HepG2 (cell line): ENCODE results near the gene GPBAR1. TPM values are rescaled to one million over a fixed set of nuclear protein-coding genes. Genes with fewer than 3 reads are reported as not detected.

Source experiments
- MIXL1 ChIP-seq: IDR thresholded peaks from 2 replicates; pipeline ENCODE4 v1.6.1; 2016
- NR2F1 ChIP-seq, 2 experiments: fragments of 450-650 bp in 1 of 2; formaldehyde crosslinking in 1 of 2; IDR thresholded peaks; 2 replicates each; pipeline versions ENCODE4 v1.5.0 to v1.6.1; 2016 to 2020; ENCODE audit warnings: mild to moderate bottlenecking in 1 of 2, missing compliant biosample characterization in 1 of 2, missing genetic modification reagents in 1 of 2, moderate library complexity in 1 of 2
- PRDM4 ChIP-seq: sonication (generic); formaldehyde crosslinking; IDR thresholded peaks from 2 replicates; pipeline ENCODE4 v1.9.0; 2021; ENCODE audit warnings: missing genetic modification reagents, borderline replicate concordance
- SAP130 ChIP-seq: IDR thresholded peaks from 2 replicates; pipeline ENCODE4 v1.6.1; 2016; ENCODE audit warnings: low read depth
- SRSF9 ChIP-seq: fragments of 200-400 bp; formaldehyde crosslinking; IDR thresholded peaks from 2 replicates; pipeline ENCODE4 v1.6.1; 2018; ENCODE audit warnings: borderline replicate concordance, mild to moderate bottlenecking, low read depth, low read length; ENCODE audit not compliant: insufficient read depth, poor library complexity, severe bottlenecking
- ZBTB25 ChIP-seq: IDR thresholded peaks from 2 replicates; pipeline ENCODE4 v1.6.1; 2018; ENCODE audit warnings: missing genetic modification reagents
- ZBTB46 ChIP-seq: sonication (generic); formaldehyde crosslinking; IDR thresholded peaks from 2 replicates; pipeline ENCODE4 v1.4.0; 2020; ENCODE audit warnings: mild to moderate bottlenecking, missing genetic modification reagents, borderline replicate concordance
- ZNF253 ChIP-seq: sonication (generic); formaldehyde crosslinking; IDR thresholded peaks from 2 replicates; pipeline ENCODE4 v1.8.0; 2022; ENCODE audit warnings: mild to moderate bottlenecking, missing genetic modification reagents, borderline replicate concordance
- ZNF331 ChIP-seq: sonication (generic); formaldehyde crosslinking; IDR thresholded peaks from 2 replicates; pipeline ENCODE4 v1.4.0; 2020; ENCODE audit warnings: missing genetic modification reagents
- ZNF407 ChIP-seq: sonication (generic); formaldehyde crosslinking; IDR thresholded peaks from one replicate; pipeline ENCODE4 v1.5.1; 2020; ENCODE audit warnings: mild to moderate bottlenecking, missing genetic modification reagents; ENCODE audit errors: not compliant biosample characterization
- ZNF644 ChIP-seq: IDR thresholded peaks from 2 replicates; pipeline ENCODE4 v1.6.1; 2016; ENCODE audit warnings: low read depth
- ZNF83 ChIP-seq: sonication (generic); formaldehyde crosslinking; IDR thresholded peaks from 2 replicates; pipeline ENCODE4 v1.4.0; 2020; ENCODE audit warnings: missing genetic modification reagents, mild to moderate bottlenecking, borderline replicate concordance
- ZNF878 ChIP-seq: sonication (generic); formaldehyde crosslinking; IDR thresholded peaks from 2 replicates; pipeline ENCODE4 v1.8.1; 2023; ENCODE audit warnings: mild to moderate bottlenecking, missing genetic modification reagents, moderate library complexity
- ZSCAN20 ChIP-seq: sonication (generic); formaldehyde crosslinking; IDR thresholded peaks from 2 replicates; pipeline ENCODE4 v1.4.0; 2020; ENCODE audit warnings: missing genetic modification reagents, mild to moderate bottlenecking, borderline replicate concordance
- polyA plus RNA-seq, 8 experiments: library from polyadenylated mRNA; depleted of rRNA in 3 of 8; stranded (reverse) in 7 of 8; unstranded in 1 of 8; fragments of >200 nt; fragmentation: Illumina TruSeq in 4 of 8; extraction: Trizol in 4 of 8; gene quantifications; 2 replicates each; pipeline versions ENCODE4 v1.2.1 to v1.2.3, GENCODE V29; 2011 to 2016; ENCODE audit warnings: low read depth in 4 of 8, missing spikeins in 1 of 8, mixed read lengths in 1 of 8; ENCODE audit not compliant: insufficient read depth in 1 of 8
- total RNA-seq, 5 experiments: library from RNA; depleted of rRNA; stranded (reverse); fragments of >200 nt; fragmentation: Illumina TruSeq; extraction: Trizol; gene quantifications; 2 replicates each; pipeline ENCODE4 v1.2.3, GENCODE V29; 2016; ENCODE audit warnings: low read depth in 1 of 5

Gene GPBAR1
- total and polyA plus RNA-seq, 2 of the 13 experiments (the other 11 are each of a cell fraction or from before 2014, with no cell fraction given): 0.05 to 0.09 TPM

- TF ChIP-seq ZNF407 (CRISPR knock-in tag) (peak; percentile 52), SRSF9 (no peak), NR2F1 (CRISPR knock-in tag; IDR thresholded peaks at IDR 0.05) (no peak), ZNF878 (CRISPR knock-in tag) (no peak), ZNF331 (CRISPR knock-in tag) (peak; percentile 40; the same call in 1 of the 2 replicates), PRDM4 (peak; percentile 74; the same call in 1 of the 2 replicates), ZNF253 (no peak), ZNF644 (0 out of 2 replicates have a peak, but pooled peaks have one; percentile 9), ZNF83 (CRISPR knock-in tag) (no peak), ZSCAN20 (peak; percentile 23; the same call in 1 of the 2 replicates), MIXL1 (CRISPR knock-in tag) (no peak), ZBTB25 (CRISPR knock-in tag) (no peak; the same call in 1 of the 2 replicates), ZBTB46 (no peak), SAP130 (CRISPR knock-in tag) (peak; percentile 92)
These were observed 44.0 kb upstream of the GPBAR1 start, which contains the start of gene ARPC2 (continued) for GRCh38 chr2:218216674-218217359.
